NCI-H1694 (cell line): ENCODE results near the gene TH.
"Not testable (repeated sequence)": the region's sequence is repeated elsewhere in the genome, so short reads cannot be mapped to it uniquely, and the experiment has no call there.

Experiments
- DNase-seq: peaks from one replicate; lab custom pipeline; 2025; lab: John Stamatoyannopoulos, UW

Gene TH

GRCh38 chr11:2178055-2178773, 6.6 kb upstream of the TH start:
- not testable (repeated sequence) for DNase-seq

DNA sequence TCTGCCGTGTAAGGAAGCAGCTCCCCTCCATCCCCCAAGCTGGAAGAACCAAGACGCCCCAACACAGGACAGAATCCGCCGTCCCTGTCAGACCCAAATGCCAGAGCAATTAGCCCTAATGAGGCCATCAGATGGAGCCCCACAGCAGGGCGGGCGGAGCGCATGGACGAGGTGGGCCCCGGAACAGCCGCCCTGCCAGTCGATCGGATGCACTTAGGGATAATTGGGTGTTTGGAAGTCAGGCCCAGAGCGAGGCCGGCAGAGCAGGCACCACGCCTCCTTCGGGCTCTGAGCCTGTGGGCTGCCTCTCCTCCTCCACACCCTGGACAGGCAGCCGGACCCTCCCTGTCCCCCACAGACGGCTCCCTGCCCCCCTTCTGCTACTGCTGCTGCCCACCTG, 5.5 kb upstream of the TH start:
- DNase-seq = no peak

DNA sequence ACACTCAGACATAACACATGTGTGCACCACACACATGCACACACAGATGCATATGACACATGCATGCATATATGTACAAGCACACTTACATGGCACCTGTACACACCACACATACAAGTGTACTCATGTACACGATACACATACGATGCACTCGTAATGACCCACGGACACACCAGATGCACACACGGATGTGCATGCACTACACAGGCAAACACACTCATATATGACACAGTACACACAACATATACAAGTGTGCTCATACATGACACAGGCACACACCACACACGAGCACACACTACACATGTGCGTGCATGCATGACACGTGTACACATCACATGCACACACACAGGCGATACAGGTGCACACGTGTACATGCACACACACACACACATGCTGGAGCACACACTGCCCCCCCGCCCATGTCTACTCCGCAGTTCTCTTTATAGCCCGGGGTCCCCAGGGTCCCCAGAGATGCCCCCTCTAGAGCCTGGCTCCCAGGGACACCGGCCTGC, 4.8 kb upstream of the TH start:
- DNase-seq = no peak

- DNase-seq = no peak
Observed at GRCh38 chr11:2175659-2176058, 4.0 kb upstream of the TH start.

GRCh38 chr11:2174361-2174760, 2.7 kb upstream of the TH start:
- DNase-seq = no peak

GRCh38 chr11:2173761-2174160, 2.1 kb upstream of the TH start:
- DNase-seq = no peak

- no peak for DNase-seq
Observed at GRCh38 chr11:2173150-2173693, 1.6 kb upstream of the TH start.

GRCh38 chr11:2172676-2173075, 1.1 kb upstream of the TH start:
- DNase-seq = no peak

DNA sequence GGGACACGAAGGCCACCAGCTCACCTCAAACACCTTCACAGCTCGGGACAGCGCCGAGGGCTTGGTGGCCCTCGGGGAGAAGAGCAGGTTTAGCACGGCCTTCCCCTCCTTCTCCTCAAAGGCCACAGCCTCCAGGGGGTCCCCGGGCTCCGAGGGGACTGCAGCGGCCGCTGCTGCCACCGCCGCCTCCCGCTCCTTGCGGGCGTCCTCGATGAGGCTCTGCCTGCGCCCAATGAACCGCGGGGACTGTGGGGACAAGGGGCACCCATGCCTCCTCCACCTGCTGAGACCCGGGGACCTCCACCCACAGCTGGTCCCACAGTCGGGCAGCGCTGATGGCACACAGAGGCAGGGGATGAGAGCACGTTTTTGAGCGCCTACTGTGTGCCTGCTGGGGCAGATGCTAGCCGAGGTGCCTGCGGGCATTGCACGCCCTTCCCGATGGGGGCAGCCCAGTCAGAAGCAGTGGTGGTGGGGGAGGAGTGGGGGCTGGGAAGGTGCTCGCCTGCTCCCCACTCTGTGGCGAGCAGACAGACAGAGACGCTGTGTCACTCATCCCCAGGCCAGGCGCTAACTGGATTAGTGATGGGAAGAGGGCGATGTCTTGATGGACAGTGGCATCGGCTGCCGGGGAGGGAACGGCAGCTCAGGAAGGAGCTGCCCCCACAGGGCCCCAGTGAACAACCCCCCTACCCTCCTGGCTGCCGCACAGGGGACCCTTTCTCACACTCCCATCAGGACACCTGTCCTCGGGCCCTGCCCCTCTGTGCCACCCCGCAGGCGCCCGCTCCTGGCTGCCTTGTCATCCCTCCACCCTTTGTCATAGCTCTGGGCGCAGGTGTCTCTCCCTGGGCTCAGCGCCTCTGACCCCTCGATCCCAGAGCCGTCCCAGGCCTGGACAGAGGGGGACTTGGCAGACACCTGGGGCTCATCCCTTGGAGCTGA, 1.7 kb downstream of the TH start:
- no peak for DNase-seq

DNA sequence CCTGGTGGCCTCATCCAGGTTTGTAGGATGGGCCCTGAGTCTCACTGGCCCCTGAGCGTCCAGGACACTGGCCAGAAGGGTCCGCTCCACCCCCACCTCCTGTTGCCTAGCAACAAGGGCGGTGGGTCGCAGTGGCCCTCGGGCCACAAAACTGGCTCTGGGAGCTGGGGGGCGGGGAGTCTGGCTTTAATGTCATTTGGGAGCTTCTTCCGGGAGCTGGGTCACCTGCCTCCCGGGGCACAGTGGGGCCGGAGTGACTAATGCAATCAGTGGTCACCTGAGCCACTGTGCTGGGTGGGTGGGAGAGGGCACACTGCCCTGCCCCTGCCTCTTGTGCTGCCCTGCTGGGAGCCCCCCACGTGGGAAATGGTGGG, 2.6 kb downstream of the TH start:
- DNase-seq = no peak

DNA sequence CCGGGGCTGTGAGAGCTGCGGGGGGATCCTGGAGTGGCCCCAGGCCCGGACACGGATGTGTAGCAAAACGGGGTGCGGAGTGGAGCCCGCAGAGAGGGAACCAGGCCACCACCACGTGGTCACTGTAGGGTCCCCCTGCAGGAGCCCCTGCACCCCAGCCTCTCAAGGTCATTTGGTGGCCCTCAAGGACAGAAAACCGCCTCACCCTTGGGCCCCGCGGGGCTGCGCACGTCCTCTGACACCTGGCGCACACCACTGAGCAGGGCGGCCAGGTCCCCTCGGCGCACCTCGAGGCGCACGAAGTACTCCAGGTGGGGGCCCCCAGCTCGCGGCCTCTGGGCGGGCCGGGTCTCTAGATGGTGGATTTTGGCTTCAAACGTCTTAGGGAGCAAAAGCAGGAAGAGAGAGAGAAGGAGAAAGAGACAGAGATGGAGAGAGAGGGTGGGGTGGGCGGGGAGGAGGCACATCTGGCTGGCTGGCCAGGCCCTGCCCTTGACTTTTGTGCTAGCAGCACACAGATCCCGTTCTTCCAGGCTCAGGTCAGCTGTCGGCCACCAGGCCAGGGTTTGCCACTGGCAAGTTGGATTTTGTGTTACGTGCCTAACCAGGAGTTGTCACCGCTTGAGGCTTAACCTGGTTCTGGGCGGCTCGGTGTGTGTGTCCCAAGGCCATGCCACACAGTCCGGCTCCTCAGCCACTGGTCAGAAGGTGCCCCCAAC, 3.2 kb downstream of the TH start:
- DNase-seq = no peak

- no peak for DNase-seq
Observed at GRCh38 chr11:2167141-2168045, 4.2 kb downstream of the TH start.

GRCh38 chr11:2166091-2166851, 5.3 kb downstream of the TH start:
- no peak for DNase-seq

- no peak for DNase-seq
Observed at GRCh38 chr11:2165571-2165970, 6.0 kb downstream of the TH start.

DNA sequence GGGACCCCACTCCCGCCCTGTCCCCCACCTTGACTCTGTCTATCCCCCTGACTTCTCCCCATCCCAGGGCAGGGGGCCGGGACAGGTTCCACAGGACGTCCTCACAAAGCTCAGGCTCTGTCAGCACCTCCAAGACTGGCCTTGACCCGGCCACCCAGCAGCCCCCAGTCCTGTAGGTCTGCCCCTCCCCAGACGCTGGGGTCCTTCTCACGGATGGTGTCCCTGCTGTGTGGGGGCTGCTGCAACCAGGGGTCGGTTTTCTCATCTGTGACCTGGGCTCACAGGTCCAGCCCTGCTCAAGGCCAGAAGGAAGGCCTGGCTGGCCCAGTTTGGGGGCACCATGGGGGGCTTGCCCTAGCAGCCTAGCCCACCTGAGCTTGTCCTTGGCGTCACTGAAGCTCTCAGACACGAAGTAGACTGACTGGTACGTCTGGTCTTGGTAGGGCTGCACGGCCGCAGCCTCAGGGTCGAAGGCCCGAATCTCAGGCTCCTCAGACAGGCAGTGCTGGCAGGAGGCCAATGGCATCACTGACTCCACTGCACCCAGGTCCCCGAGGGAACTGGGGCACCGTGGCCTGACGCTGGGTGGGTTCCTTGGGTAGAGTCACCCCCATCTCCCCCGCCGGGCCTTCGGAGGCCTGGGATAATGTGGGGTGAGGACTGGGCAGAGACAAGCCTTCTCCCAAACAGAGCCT, 6.6 kb downstream of the TH start:
- no peak for DNase-seq

- DNase-seq = no peak
Observed at GRCh38 chr11:2164081-2164480, 7.5 kb downstream of the TH start.

DNA sequence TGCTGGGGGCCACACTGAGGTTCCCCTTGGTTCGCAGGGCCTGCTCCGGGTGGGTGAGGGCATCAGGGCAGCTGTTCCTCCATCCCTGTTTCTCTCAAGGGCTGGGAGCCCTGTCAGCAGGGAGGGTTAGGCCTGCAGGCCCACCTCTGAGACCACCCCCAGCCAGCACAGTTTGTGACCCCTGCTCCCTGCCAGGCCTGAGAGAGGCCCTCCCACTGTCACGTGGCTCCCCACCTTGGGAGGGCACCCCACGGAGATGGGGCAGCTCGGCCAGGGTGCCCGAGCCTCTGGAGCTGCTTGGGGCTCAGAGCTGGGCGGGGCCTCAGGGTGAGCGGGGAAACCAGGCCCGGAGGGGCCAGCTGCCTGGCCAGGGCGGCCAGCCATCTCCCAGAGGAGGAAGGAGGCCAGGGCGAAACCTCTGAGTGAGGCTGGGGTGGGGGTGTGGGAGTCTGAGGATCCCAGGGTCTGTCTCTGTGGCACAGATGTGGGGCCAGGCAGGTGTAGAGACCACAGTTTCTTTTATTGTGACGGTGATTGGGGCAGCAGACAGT, 8.1 kb downstream of the TH start:
- no peak for DNase-seq

- no peak for DNase-seq
Observed at GRCh38 chr11:2160736-2161259, 10.8 kb downstream of the TH start, which contains the start of gene INS. Gene INS (minus strand): TSS chr11:2161209. CDS start chr11:2160971, 238 bp downstream.
